PFSK-1 (cell line): Measurements from ENCODE around the gene PRND.

Experiments used
- FOXP2 ChIP-seq: optimal IDR thresholded peaks from 2 replicates; pipeline ENCODE3; 2011; ENCODE audit warnings: borderline replicate concordance, control low read depth, inconsistent platforms; ENCODE audit not compliant: insufficient read depth; ENCODE audit errors: extremely low read length, extremely low read depth
- POLR2AphosphoS5 ChIP-seq: IDR thresholded peaks from 2 replicates; pipeline ENCODE4 v1.6.1; 2012; ENCODE audit warnings: low read depth, mild to moderate bottlenecking, control low read depth, low read length, moderate library complexity
- SIN3A ChIP-seq: IDR thresholded peaks from 2 replicates; pipeline ENCODE4 v1.6.1; 2012; ENCODE audit warnings: mild to moderate bottlenecking, low read length, moderate library complexity, borderline replicate concordance; ENCODE audit not compliant: insufficient read depth
- TAF1 ChIP-seq: IDR thresholded peaks from 2 replicates; pipeline ENCODE4 v1.6.1; 2012; ENCODE audit warnings: low read length, control low read depth, borderline replicate concordance; ENCODE audit not compliant: insufficient read depth
- TF ChIP-seq, protein P1 (sequence below), 2 experiments: IDR thresholded peaks; 2 replicates each; pipeline versions ENCODE4 v1.6.1 to v1.8.0; 2011 to 2012; ENCODE audit warnings: low read depth in 2 of 2, low read length in 2 of 2, control low read depth in 1 of 2, inconsistent platforms in 1 of 2, mild to moderate bottlenecking in 1 of 2, moderate library complexity in 1 of 2; ENCODE audit not compliant: insufficient read depth in 1 of 2

GRCh38 chr20:4697189-4697830 lies 24.4 kb upstream of the PRND start:
- TF ChIP-seq POLR2AphosphoS5, result no peak
- TF ChIP-seq, protein P1, sequence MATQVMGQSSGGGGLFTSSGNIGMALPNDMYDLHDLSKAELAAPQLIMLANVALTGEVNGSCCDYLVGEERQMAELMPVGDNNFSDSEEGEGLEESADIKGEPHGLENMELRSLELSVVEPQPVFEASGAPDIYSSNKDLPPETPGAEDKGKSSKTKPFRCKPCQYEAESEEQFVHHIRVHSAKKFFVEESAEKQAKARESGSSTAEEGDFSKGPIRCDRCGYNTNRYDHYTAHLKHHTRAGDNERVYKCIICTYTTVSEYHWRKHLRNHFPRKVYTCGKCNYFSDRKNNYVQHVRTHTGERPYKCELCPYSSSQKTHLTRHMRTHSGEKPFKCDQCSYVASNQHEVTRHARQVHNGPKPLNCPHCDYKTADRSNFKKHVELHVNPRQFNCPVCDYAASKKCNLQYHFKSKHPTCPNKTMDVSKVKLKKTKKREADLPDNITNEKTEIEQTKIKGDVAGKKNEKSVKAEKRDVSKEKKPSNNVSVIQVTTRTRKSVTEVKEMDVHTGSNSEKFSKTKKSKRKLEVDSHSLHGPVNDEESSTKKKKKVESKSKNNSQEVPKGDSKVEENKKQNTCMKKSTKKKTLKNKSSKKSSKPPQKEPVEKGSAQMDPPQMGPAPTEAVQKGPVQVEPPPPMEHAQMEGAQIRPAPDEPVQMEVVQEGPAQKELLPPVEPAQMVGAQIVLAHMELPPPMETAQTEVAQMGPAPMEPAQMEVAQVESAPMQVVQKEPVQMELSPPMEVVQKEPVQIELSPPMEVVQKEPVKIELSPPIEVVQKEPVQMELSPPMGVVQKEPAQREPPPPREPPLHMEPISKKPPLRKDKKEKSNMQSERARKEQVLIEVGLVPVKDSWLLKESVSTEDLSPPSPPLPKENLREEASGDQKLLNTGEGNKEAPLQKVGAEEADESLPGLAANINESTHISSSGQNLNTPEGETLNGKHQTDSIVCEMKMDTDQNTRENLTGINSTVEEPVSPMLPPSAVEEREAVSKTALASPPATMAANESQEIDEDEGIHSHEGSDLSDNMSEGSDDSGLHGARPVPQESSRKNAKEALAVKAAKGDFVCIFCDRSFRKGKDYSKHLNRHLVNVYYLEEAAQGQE (IDR thresholded peaks at IDR 0.05; ENCODE audit: insufficient read depth in 1 of 2, low read depth in 2 of 2, low read length in 2 of 2), result no peak
- no peak for TF ChIP-seq SIN3A
- no peak for TF ChIP-seq TAF1
- TF ChIP-seq FOXP2, result no peak
